ENCODE results near the gene SPECC1. TPM values are rescaled to one million over a fixed set of nuclear protein-coding genes. Genes with fewer than 3 reads are reported as not detected.
A peak's percentile ranks its signal among the peaks of the same experiment; 100 is the strongest.

SPECC1 gene
- total RNA-seq, 1 donor from 2014 or later: 31.0 TPM

- peak overlapping the region; percentile 37 for H3K27ac ChIP-seq
- H3K4me1 ChIP-seq: no peaks in the 10 kb centered on the region
- no peak for DNase-seq
- no peak overlapping the region for H3K4me3 ChIP-seq
- no peak for ATAC-seq
- H3K27me3 ChIP-seq: no peaks in the 10 kb centered on the region
- no peaks in the 10 kb centered on the region for H3K36me3 ChIP-seq
- intact Hi-C loops (cut with DNase I): no loop called here
- no peak for TF ChIP-seq CTCF (IDR thresholded peaks at IDR 0.05)
- no peaks in the 10 kb centered on the region for H3K9me3 ChIP-seq
Observed at GRCh38 chr17:20092261-20092867, 83.2 kb downstream of the SPECC1 start.

GRCh38 chr17:20092973-20093626 lies 83.9 kb downstream of the SPECC1 start:
- no peak for DNase-seq
- Histone ChIP-seq H3K36me3 (no peaks in the 10 kb centered on the region), H3K27ac (peak overlapping the region; percentile 27), H3K9me3 (no peaks in the 10 kb centered on the region), H3K4me1 (no peaks in the 10 kb centered on the region), H3K4me3 (no peak overlapping the region), H3K27me3 (no peaks in the 10 kb centered on the region)
- no peak for TF ChIP-seq CTCF (IDR thresholded peaks at IDR 0.05)
- ATAC-seq: no peak
- intact Hi-C loops (cut with DNase I): no loop called here

- Histone ChIP-seq H3K4me1 (no peaks in the 10 kb centered on the region), H3K36me3 (no peaks in the 10 kb centered on the region), H3K27ac (no peak overlapping the region), H3K4me3 (no peak overlapping the region), H3K27me3 (no peaks in the 10 kb centered on the region), H3K9me3 (no peaks in the 10 kb centered on the region)
- no peak for TF ChIP-seq CTCF (IDR thresholded peaks at IDR 0.05)
- intact Hi-C loops (cut with DNase I): no loop called here
- ATAC-seq (no peak), DNase-seq (no peak)
Observed at GRCh38 chr17:20094777-20095176, 85.6 kb downstream of the SPECC1 start.

GRCh38 chr17:20095336-20096080 lies 86.3 kb downstream of the SPECC1 start:
- H3K9me3 ChIP-seq: no peaks in the 10 kb centered on the region
- no peaks in the 10 kb centered on the region for H3K27me3 ChIP-seq
- H3K27ac ChIP-seq: no peak overlapping the region
- no peaks in the 10 kb centered on the region for H3K4me1 ChIP-seq
- H3K36me3 ChIP-seq: no peaks in the 10 kb centered on the region
- DNase-seq (no peak), ATAC-seq (peak; percentile 45)
- TF ChIP-seq CTCF (IDR thresholded peaks at IDR 0.05): peak; percentile 19
- no peak overlapping the region for H3K4me3 ChIP-seq
- intact Hi-C loops (cut with DNase I): no loop called here

GRCh38 chr17:20096430-20096829 lies 87.3 kb downstream of the SPECC1 start:
- intact Hi-C loops (cut with DNase I): no loop called here
- H3K36me3 ChIP-seq: no peaks in the 10 kb centered on the region
- no peak overlapping the region for H3K4me3 ChIP-seq
- no peak overlapping the region for H3K27ac ChIP-seq
- H3K27me3 ChIP-seq: no peaks in the 10 kb centered on the region
- ATAC-seq: no peak
- no peak for TF ChIP-seq CTCF (IDR thresholded peaks at IDR 0.05)
- DNase-seq: no peak
- no peaks in the 10 kb centered on the region for H3K9me3 ChIP-seq
- no peaks in the 10 kb centered on the region for H3K4me1 ChIP-seq
